ENCODE measurements around the gene NCBP1.

NCBP1 gene

DNA sequence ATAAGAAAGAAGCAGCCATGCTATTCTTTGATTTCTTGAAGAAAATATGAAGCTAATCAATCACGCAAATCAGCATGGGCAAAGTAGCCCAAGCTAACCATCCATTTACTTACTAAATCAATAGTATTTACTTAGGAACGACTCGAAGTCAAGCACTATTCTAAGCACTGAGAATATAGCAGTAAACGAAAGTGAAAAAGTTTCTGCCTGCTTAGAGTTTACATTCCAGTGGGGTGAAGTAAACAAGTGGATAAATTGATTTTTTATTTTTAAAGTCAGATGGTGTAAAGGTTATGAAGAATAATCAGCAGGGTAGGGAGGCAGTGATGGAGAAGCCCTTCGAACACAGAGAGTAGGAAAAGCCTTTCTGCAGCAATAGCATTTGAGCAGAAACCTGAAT lies 6.0 kb upstream of the NCBP1 start:
- no peaks in the 10 kb centered on the region for H3K27me3 ChIP-seq (ENCODE audit: insufficient read depth, poor library complexity, severe bottlenecking)
- TF ChIP-seq SPI1 (IDR thresholded peaks at IDR 0.05; ENCODE audit: borderline replicate concordance, low read depth): no peak
- no peak for TF ChIP-seq GABPA (IDR thresholded peaks at IDR 0.05; ENCODE audit: low read depth)
- no peak for TF ChIP-seq POLR2AphosphoS5 (IDR thresholded peaks at IDR 0.05; ENCODE audit: low read depth)
- TF ChIP-seq, protein P1, sequence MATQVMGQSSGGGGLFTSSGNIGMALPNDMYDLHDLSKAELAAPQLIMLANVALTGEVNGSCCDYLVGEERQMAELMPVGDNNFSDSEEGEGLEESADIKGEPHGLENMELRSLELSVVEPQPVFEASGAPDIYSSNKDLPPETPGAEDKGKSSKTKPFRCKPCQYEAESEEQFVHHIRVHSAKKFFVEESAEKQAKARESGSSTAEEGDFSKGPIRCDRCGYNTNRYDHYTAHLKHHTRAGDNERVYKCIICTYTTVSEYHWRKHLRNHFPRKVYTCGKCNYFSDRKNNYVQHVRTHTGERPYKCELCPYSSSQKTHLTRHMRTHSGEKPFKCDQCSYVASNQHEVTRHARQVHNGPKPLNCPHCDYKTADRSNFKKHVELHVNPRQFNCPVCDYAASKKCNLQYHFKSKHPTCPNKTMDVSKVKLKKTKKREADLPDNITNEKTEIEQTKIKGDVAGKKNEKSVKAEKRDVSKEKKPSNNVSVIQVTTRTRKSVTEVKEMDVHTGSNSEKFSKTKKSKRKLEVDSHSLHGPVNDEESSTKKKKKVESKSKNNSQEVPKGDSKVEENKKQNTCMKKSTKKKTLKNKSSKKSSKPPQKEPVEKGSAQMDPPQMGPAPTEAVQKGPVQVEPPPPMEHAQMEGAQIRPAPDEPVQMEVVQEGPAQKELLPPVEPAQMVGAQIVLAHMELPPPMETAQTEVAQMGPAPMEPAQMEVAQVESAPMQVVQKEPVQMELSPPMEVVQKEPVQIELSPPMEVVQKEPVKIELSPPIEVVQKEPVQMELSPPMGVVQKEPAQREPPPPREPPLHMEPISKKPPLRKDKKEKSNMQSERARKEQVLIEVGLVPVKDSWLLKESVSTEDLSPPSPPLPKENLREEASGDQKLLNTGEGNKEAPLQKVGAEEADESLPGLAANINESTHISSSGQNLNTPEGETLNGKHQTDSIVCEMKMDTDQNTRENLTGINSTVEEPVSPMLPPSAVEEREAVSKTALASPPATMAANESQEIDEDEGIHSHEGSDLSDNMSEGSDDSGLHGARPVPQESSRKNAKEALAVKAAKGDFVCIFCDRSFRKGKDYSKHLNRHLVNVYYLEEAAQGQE (IDR thresholded peaks at IDR 0.05; ENCODE audit: insufficient replicate concordance, low read depth): no peak
- TF ChIP-seq, protein P2, sequence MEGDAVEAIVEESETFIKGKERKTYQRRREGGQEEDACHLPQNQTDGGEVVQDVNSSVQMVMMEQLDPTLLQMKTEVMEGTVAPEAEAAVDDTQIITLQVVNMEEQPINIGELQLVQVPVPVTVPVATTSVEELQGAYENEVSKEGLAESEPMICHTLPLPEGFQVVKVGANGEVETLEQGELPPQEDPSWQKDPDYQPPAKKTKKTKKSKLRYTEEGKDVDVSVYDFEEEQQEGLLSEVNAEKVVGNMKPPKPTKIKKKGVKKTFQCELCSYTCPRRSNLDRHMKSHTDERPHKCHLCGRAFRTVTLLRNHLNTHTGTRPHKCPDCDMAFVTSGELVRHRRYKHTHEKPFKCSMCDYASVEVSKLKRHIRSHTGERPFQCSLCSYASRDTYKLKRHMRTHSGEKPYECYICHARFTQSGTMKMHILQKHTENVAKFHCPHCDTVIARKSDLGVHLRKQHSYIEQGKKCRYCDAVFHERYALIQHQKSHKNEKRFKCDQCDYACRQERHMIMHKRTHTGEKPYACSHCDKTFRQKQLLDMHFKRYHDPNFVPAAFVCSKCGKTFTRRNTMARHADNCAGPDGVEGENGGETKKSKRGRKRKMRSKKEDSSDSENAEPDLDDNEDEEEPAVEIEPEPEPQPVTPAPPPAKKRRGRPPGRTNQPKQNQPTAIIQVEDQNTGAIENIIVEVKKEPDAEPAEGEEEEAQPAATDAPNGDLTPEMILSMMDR (IDR thresholded peaks at IDR 0.05; ENCODE audit: insufficient read depth, low read length): no peak
- H3K4me3 ChIP-seq (replicated peaks; ENCODE audit: insufficient read depth, low read length): no peak overlapping the region
- no peak overlapping the region for H3K27ac ChIP-seq (replicated peaks)
- DNase-seq (ENCODE audit: low read depth in 1 of 2, low spot score in 1 of 2): no peak

DNA sequence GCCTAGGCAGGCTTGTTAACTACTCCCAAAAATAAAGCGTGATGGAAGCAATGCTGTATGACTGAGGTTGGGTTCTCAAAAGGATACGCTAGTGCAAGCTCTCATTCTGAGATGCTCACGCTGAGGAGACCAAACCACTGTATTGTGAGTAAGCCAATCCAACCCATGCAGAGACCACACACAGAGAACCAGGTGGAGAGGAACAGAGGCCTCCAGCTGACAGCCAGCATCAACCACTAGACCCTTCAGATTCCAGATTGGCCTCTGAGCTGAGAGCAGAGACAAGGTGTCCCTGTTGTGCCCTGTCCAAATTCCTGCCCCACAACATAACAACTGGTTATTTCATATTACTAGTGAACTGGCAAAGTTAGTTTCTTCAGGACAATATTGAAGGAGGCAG lies 5.0 kb upstream of the NCBP1 start:
- no peak for DNase-seq (ENCODE audit: low read depth in 1 of 2, low spot score in 1 of 2)
- no peak for TF ChIP-seq GABPA (IDR thresholded peaks at IDR 0.05; ENCODE audit: low read depth)
- TF ChIP-seq SPI1 (IDR thresholded peaks at IDR 0.05; ENCODE audit: borderline replicate concordance, low read depth): no peak
- TF ChIP-seq, protein P1 (IDR thresholded peaks at IDR 0.05; ENCODE audit: insufficient replicate concordance, low read depth): no peak
- TF ChIP-seq POLR2AphosphoS5 (IDR thresholded peaks at IDR 0.05; ENCODE audit: low read depth): no peak
- TF ChIP-seq, protein P2 (IDR thresholded peaks at IDR 0.05; ENCODE audit: insufficient read depth, low read length): no peak
- Histone ChIP-seq H3K27ac (replicated peaks) (no peak overlapping the region), H3K27me3 (ENCODE audit: insufficient read depth, poor library complexity, severe bottlenecking) (no peaks in the 10 kb centered on the region), H3K4me3 (replicated peaks; ENCODE audit: insufficient read depth, low read length) (no peak overlapping the region)

DNA sequence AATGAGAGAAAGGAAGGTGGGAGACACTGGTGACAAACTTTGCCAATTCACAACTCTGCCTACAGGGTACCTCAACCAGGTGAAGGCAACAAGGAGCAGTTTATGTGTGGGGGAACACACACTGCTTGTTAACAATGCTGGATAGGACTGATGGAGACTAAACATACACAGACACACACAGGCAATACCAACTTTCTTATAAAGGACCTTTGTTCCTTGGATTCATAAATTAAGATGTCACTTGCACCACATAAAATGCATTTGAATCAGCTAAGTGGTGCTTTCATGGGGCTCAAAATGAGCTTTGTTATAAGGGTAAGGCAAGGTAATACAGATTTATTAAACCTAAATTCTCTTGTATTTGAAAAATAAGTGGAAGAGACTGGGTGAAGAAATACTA lies 4.5 kb upstream of the NCBP1 start:
- no peak overlapping the region for H3K4me3 ChIP-seq (replicated peaks; ENCODE audit: insufficient read depth, low read length)
- no peaks in the 10 kb centered on the region for H3K27me3 ChIP-seq (ENCODE audit: insufficient read depth, poor library complexity, severe bottlenecking)
- DNase-seq (ENCODE audit: low read depth in 1 of 2, low spot score in 1 of 2): no peak
- TF ChIP-seq, protein P2 (IDR thresholded peaks at IDR 0.05; ENCODE audit: insufficient read depth, low read length): no peak
- TF ChIP-seq, protein P1 (IDR thresholded peaks at IDR 0.05; ENCODE audit: insufficient replicate concordance, low read depth): no peak
- no peak for TF ChIP-seq SPI1 (IDR thresholded peaks at IDR 0.05; ENCODE audit: borderline replicate concordance, low read depth)
- no peak for TF ChIP-seq GABPA (IDR thresholded peaks at IDR 0.05; ENCODE audit: low read depth)
- no peak for TF ChIP-seq POLR2AphosphoS5 (IDR thresholded peaks at IDR 0.05; ENCODE audit: low read depth)
- no peak overlapping the region for H3K27ac ChIP-seq (replicated peaks)
